Glomerular visceral epithelial cell (primary cell): ENCODE measurements around the gene RHOBTB3.
"Not testable (repeated sequence)": the region's sequence is repeated elsewhere in the genome, so short reads cannot be mapped to it uniquely, and the experiment has no call there.

Experiments used
- DNase-seq: peaks from one replicate; pipeline ENCODE4 v3.0.0-alpha.2; 2016; ENCODE audit errors: extremely low spot score

The RHOBTB3 gene

DNA sequence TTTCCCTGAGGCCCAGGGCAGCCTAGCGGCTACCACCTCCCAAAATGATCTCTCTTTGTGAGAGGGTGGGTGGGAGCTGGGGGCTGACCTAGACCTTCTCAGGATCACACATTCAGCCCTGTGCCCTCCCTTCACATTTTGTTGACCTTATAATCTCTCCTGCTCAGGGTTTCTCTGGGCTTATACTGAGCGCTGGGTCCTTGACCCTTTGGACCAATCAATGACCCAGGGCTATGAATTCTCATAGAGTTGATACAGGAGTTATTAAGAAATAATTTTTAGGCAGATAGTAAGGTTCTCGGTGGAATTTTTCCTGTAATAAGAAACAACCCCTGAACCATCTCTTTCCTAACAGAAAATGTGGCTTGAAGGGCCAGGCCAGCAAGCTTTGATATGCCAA lies 69.4 kb downstream of the RHOBTB3 start:
- no peak for DNase-seq

DNA sequence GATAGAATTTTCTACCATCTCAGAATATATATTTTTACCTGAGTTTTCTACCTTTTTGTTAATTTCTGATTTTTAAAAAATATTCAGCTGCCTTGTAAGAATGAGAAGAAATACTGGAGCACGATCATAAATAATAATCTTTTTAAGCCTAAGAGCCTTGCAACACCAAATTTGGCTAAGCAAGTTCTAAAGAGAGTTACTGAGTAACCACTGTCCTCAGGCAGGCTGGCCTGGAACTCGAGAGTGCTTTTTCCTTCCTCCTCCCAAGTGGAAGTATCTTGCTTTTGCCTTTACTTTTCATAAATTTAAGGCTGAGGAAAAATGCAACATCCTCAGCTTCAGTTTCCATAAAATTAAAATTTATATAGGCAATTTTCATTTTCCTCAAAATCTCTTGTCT lies 70.4 kb downstream of the RHOBTB3 start:
- no peak for DNase-seq

DNA sequence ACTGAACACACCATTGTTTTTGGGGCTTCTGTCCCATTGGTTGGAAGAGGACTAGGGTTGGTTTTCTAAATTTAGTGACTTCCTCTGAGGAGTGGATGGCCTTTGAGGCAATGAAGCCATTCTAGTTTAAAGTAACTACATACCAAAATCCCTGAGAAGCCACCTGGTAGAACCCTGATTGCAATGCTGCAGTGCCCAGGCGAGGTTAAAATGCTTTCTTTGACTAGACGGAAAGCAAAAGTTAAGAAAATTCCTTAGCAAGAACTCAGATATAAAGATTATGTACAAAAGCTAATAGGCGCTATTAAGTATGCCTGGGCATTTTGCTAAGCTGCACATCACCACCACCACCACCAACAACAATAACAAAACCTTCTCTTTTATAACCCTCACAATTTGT lies 70.8 kb downstream of the RHOBTB3 start:
- no peak for DNase-seq

DNA sequence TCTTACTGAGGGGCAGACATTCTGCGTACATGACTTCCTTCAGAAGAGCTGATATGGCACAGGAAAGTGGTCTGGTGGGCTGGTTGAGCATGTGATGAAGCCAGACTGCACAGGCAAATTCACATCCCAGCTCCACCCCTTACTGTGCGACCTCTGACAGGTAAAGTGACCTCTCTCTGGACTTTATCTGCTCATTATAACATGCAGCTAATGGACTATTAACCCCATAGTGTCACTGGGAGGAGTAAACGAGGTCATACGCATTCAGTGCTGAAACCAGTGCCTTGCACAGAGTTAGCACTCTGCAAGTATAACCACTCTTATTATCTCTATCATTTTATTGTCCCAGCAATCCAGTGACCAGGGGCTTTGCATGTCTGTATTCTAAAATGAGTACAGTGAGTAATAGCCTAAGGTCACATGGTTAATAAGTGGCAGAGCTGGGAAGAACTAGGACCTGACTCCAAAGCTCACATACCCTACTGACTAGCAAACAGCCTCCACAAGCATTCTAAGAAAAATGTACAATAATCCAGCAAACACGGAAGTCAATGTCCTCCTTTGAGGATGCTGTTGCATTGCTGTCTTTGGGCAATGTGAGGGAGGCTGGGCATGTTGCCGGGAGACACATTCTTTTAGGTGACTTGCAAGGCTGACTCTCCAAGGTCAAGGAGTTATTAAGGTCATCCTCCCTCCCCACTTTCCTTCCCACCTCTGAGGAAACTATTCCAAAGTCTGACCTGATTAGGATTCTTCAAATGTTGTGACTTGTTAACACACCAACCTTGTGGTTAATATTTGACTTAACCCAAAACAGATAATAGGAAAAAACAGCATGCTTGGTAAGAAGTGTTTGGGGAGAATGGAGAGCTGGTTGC lies 72.4 kb downstream of the RHOBTB3 start:
- peak; percentile 59 for DNase-seq

DNA sequence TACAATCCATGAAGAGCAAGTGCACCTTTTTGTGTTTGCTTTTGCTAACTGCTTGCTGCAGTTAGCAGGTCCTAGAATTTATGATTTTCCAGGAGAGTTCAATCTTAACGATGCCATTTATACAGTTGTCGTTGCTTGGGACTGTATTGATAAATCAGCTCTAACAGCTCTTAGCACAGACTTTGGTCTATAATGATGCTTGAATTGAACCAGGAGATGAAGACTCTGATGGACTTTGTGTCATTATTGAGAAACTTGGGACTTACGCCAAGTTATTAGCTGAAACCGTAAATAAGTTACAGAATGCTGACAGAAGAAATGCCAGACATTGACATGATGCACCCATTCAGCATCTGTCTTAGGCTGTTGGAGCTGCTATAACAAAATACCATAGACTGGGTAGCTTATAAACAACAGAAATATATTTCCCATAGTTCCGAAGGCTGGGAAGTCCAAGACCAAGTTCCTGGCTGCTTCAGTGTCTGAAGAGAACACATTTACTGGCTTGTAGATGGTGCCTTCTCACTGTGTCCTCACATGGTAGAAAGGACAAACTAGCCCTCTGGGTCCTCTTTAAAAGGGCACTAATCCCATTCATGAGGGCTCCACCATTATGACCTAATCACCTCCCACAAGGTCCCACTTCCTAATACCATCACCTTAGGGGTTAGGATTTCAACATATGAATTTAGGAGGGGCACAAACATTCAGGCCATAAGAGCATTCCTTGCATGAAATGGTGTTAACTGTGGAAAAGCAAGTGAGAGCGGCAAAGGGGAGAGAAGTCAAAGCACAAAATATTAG lies 73.8 kb downstream of the RHOBTB3 start:
- DNase-seq = no peak

DNA sequence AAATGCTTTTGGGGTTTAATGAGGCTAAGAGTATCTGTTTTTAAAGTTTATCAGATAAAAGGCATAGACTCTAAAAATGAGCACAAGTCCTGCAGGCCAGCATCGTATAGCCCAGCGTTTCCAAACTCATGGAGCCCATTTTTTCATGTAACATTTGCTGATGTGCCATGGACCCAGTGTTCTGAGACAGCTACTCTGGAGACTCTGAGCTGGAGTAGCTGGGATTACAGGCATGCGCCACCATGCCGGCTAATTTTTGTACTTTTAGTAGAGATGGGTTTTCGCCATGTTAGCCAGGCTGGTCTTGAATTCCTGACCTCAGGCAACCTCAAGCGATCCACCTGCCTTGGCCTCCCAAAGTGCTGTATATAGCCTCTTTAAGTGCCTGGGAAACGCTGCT lies 75.6 kb downstream of the RHOBTB3 start:
- DNase-seq = no peak

DNA sequence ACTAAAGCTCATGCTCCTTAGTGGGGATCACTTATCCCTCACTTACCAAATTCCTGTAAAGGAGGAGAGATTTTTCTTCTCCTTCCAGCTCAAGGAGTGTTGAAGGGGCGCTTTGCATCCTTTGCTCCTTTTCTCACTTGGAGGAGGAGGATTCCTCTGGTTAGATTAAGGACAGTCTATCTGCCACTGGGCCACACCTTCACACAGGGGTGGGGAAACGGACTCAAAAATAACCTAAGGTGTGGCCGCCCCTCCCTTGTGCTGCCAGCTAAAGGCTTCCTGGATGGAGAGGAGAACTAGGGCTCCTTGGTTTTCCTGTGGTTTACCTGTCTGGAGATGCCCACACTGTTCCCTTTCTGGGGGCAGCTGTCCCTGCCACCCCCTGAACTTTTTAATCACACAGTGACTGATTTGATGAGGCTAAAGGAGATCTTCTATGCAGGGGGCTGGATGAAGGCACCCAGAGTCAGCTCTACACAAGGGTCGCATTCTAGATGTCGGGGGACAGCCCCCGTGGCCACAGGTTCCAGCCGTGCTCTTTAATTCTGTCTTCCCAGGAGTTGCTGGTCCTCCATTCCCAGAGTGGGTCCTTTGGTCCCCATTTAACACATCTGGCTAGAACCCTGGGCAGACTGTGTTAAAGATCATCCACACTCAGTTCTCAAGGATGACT lies 77.0 kb downstream of the RHOBTB3 start:
- DNase-seq = no peak

DNA sequence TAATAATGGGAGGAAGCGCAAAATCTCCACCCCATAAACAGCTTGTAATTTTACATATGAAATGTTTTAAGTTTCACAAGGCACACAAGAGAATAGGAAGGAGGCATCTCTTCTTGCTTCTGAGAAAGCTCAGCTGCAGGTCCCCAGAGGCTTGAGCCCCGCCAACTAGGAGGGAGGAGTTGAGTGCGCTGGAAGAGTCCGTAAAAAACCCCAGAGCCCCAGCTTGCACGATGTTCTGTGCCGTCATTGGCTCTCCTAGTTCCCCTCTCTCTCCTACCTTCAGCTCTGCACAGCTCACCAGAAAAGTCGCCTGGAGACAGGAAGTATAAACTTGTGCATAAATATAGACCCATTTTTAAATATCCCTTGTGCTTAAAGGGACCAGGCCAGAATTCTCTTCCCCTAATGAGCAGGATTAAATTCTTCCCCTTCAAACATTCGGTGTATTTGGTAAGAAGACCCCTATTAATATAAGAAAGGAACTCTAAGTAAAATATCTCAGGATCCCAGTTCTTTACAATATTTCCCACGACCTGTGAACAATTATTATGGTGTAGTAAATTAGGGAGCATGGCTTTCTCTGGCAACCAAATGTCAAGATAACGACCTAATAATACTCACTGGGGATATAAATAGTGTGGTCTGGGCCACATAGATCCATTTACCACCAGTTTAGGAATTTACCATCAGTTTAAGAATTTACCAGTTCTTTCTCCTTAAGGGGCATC lies 77.7 kb downstream of the RHOBTB3 start:
- no peak for DNase-seq

DNA sequence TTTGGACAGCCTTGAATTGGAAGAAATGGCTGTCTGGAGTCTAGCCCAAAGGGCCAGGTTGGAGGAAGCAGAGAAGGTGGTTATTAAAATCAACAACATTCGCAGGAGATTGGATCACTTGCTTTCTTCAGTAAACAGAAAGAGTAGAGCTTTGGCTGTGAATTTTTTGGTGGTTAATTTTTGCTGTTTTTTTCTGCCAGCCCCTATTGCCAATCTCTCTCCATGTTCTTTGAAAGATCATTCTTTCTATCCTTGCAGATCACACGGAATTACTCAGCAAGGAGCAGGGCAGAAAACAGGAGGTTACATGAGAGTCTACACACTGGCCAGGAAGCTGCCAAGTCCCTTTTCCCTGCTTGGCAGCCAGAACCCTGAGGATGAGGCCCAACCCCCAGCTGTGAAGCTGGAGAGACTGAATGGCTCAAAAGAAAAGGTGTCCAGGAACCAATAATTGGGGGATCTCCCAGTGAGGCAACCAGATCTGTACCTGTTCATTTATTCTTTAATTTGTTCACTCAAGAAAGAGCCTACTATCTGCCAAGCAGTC lies 78.4 kb downstream of the RHOBTB3 start:
- DNase-seq = no peak

DNA sequence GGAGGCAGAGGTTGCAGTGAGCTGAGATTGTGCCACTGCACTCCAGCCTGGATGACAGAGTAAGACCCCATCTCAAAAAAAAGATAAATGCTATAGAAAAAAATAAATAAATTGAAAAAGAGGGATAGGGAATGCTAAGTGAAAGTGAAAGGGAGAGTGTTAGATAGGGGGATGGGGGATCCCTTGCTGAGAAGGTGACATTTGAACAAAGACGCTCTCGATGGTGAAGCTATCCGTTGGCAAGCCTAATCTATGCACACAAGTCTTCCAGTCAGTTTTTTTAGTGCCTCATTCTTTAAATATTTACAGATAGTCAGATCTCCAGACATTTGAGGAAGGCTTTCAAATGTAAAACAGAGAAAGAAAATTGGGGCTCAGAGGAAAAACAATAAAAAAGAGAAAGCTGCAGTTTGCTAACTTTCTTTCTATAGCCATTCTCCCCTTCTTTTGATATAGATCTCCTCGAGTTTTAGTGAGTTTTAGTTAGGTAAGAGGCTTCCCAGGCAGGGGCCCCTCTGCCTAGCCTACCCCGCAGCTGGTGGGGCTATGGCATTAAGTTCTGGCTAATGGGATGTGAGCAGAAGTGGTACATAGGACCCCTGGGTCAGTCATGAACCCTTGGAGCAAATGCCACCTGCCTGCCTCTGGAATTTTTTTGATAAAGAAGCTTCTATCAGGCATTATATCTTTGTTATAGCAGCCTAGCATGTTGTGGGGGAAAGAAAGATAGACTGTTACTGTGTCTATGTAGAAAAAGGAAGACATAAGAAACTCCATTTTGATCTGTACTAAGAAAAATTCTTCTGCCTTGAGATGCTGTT lies 79.4 kb downstream of the RHOBTB3 start:
- DNase-seq = no peak

DNA sequence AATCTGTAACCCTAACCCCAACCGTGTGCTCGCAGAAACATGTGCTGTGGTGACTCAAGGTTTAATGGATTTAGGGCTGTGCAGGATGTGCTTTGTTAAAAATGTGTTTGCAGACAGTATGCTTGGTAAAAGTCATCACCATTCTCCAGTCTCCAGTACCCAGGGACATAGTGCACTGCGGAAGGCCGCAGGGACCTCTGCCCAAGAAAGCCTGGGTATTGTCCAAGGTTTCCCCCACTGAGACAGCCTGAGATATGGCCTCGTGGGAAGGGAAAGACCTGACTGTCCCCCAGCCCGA lies 79.9 kb downstream of the RHOBTB3 start:
- peak; percentile 64 for DNase-seq

DNA sequence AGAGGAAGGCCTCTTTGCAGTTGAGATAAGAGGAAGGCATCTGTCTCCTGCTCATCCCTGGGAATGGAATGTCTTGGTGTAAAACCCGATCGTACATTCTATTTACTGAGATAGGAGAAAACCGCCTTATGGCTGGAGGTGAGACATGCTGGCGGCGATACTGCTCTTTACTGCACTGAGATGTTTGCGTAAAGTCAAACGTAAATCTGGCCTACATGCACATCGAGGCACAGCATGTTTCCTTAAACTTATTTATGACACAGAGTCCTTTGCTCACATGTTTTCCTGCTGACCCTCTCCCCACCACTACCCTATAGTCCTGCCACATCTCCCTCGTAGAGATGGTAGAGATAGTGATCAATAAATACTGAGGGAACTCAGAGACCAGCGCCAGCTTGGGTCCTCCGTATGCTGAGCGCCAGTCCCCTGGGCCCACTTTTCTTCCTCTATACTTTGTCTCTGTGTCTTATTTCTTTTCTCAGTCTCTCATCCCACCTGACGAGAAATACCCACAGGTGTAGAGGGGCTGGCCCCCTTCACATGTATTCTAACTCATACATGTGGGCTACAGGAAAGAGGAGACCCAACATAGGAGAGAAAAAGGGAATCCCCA lies 80.4 kb downstream of the RHOBTB3 start:
- not testable (repeated sequence) for DNase-seq

DNA sequence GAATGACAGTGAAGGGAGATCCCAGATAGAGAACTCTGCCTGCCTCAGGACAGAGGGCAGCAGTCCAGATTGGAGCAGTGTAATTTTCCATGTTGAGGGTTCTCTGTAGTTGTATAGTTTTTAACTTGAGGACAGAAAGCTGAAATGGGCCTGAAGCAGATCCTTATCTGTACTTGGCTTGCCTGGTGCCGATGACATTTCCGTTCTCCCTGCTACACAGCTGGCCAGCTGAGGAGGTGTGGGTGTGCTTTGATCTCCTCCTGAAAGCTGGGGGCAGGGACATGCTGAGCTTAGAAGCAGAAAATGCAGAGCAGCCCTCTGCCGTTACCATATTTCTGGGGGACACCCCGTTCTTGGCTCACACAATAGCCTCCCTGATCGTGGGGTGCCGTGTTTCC lies 80.9 kb downstream of the RHOBTB3 start:
- no peak for DNase-seq

DNA sequence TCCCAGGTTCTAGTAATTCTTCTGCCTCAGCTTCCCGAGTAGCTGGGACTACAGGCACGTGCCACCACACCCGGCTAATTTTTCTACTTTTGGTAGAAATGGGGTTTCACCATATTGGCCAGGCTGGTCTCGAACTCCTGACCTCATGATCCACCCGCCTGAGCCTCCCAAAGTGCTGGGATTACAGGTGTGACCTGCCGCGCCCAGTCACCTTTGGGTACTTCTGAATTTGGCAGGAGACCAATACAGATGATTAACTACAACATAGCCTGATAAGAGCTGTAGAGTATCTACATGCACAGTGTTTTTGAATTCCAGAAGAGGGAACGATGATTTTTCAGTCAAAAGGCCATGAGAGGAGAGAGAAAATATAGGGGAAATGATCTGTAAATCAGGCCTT lies 81.9 kb downstream of the RHOBTB3 start:
- not testable (repeated sequence) for DNase-seq

DNA sequence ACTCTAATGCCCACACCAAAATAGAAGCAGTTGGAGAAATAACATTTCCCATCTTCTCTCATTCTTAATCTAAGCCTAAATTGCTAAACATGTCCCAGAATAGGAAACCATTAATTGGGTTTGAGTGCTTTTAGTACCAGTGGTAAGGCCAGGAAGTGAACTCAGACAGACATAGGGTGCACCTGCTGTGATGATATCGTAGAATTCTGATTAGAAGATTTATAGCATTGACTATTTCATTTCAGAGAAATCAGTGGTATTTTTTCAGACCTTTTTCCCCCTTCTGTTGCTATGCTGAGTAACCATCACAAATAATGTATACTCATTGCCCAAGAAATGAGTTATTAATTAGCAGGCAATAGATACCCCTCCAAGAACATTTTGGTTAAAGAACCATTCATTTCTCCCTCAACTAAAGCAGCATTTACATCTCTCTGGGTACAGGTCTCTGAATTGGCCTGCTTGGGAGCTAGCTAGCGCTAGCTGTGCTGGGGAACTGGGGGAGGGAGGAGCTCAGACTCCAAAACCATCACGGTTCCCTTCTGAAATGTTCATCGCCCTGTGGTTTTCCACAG lies 84.1 kb downstream of the RHOBTB3 start:
- no peak for DNase-seq

DNA sequence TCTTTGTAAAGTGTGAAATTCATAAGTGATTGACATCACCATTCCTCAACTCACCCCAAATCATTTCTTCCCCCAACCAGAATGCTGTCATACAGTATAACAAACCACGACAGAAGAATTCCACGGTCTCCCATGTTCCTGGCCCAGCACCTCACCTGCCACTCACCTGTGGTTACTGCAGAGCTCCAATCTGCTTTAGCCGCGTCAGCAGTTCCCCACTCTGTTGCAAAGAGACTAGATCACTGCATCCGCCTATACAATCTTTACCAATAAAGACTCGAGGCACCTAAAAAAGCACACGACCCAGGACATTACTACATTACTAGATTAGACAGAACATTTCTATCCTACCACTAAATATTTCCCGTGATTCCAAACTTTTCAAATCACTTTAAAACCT lies 85.2 kb downstream of the RHOBTB3 start:
- DNase-seq = no peak

DNA sequence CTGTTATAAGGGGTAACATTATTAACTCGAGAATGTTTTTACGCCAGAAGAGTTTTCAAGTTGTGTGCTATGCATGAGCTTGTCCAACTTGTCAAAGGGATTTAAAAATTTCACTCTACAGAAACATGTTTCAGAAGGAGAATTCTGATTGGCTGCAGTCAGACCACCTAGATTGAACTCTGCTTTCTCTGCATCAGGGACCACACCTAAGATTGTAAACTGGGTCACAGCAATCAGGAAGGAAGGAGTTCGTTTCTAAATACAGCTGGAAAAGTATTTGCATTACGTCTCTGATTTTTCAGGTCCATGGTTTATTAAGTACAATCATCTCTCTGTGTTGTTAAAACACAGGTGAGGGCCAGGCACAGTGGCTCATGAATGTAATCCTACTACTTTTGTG lies 85.6 kb downstream of the RHOBTB3 start:
- DNase-seq = no peak

DNA sequence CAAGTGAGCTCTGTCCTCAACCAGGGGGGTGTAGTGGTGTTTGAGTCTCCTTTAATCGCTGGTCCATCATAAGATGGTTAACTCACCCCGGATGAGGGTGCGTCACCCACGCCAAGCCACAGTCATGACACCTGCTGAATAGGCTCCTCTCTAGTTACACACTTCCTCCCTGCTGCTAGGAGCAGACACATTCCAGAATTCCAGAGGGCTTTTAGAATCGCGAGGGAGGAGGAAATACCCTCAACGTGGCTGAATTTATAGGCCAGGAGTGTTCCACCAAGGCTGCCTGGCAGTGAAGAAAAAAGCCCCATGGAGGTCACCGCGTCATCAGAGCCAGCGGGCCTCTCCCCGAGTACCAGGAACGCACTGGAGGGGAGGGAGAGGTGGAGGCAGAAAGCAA lies 86.3 kb downstream of the RHOBTB3 start:
- DNase-seq = peak; percentile 93

DNA sequence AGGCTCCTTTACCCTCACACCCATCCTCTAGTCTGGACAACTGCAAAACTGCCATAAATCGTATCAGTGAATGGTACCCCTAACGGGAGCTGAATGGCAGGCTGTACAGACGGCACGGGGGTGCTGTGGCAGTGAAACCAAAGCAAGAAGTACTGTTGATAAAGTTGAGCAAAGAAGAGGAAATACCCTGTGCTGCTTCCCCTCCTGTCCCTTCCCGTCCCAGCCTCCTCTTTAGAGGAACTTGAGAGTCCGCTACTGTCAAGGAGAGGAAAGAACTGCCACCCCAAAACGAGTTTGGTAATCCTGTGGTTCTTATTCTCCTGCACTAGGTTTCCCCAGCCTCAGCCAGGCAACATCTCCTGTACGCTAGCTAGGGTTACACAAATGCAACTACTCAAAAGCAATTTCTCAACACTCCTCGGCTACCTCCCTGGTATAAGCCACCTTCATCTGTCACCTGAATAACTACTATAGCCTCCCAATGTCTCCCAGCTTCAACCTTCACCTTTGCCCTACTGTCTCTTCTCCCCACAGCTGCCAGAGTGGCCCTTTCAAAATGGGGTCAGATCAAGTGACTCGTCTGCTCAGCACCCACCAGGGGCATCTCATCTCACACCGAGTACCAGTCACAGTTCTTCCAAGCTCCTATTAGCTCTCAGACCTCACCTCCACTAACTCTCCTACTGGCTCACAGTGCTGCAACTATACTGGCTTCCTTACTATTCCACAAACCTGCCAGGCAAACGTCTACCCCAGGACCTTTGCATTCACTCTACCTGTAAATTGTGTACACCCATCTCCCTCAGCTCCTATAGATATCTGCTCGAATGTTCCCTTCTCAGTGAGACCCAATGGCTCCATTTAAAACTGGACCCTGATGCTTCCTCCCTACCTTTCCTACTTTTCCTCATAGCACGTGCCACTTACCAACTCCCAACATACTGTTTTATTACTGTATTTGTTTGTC lies 87.3 kb downstream of the RHOBTB3 start:
- no peak for DNase-seq
